HepG2 (cell line): ENCODE data around the gene RPL26. TPM values are rescaled to one million over a fixed set of nuclear protein-coding genes. Genes with fewer than 3 reads are reported as not detected.

Experiments used
- DR1 ChIP-seq: sonication (generic); formaldehyde crosslinking; IDR thresholded peaks from 2 replicates; pipeline ENCODE4 v1.8.0; 2021; ENCODE audit warnings: mild to moderate bottlenecking, missing genetic modification reagents, inconsistent platforms
- FOXO1 ChIP-seq: sonication (generic); formaldehyde crosslinking; IDR thresholded peaks from 2 replicates; pipeline ENCODE4 v1.4.0; 2020; ENCODE audit warnings: missing genetic modification reagents
- GABPA ChIP-seq, 2 experiments: IDR thresholded peaks; 2 replicates each; pipeline ENCODE4 v1.6.1; 2011 to 2016; ENCODE audit warnings: low read depth in 2 of 2, low read length in 1 of 2, missing biosample characterization in 1 of 2, missing genetic modification characterization in 1 of 2
- HMGA1 ChIP-seq: sonication (generic); formaldehyde crosslinking; conservative IDR thresholded peaks from 2 replicates; pipeline ENCODE4 v1.4.0; 2020; ENCODE audit warnings: missing genetic modification reagents
- HNRNPH1 ChIP-seq: fragments of 200-400 bp; formaldehyde crosslinking; optimal IDR thresholded peaks from 2 replicates; pipeline ENCODE3; 2017; ENCODE audit warnings: mild to moderate bottlenecking, low read depth, low read length
- JUN ChIP-seq: sonication (generic); formaldehyde crosslinking; IDR thresholded peaks from 2 replicates; pipeline ENCODE4 v1.4.0; 2020; ENCODE audit warnings: mild to moderate bottlenecking, missing genetic modification reagents
- KDM1A ChIP-seq: IDR thresholded peaks from 2 replicates; pipeline ENCODE4 v1.6.1; 2016; ENCODE audit warnings: missing compliant biosample characterization
- RNF219 ChIP-seq: sonication (generic); formaldehyde crosslinking; IDR thresholded peaks from 2 replicates; pipeline ENCODE4 v1.5.0; 2020; ENCODE audit warnings: mild to moderate bottlenecking, missing genetic modification reagents
- RORA ChIP-seq: sonication (generic); formaldehyde crosslinking; IDR thresholded peaks from 2 replicates; pipeline ENCODE4 v1.5.0; 2020; ENCODE audit warnings: mild to moderate bottlenecking, missing genetic modification reagents, moderate library complexity
- SALL2 ChIP-seq: sonication (generic); formaldehyde crosslinking; IDR thresholded peaks from 2 replicates; pipeline ENCODE4 v1.8.1; 2023; ENCODE audit warnings: mild to moderate bottlenecking, missing genetic modification reagents, inconsistent platforms
- SPEN ChIP-seq: sonication (generic); formaldehyde crosslinking; IDR thresholded peaks from 2 replicates; pipeline ENCODE4 v1.5.1; 2020; ENCODE audit warnings: low read depth, mild to moderate bottlenecking, missing genetic modification reagents
- TBP ChIP-seq: sonication (generic); formaldehyde crosslinking; IDR thresholded peaks from 2 replicates; pipeline ENCODE4 v1.5.0; 2020; ENCODE audit warnings: missing genetic modification reagents
- ZFP62 ChIP-seq: sonication (generic); formaldehyde crosslinking; IDR thresholded peaks from 2 replicates; pipeline ENCODE4 v1.4.0; 2020; ENCODE audit warnings: missing genetic modification reagents
- ZIK1 ChIP-seq: sonication (generic); formaldehyde crosslinking; IDR thresholded peaks from 2 replicates; pipeline ENCODE4 v1.5.0; 2020; ENCODE audit warnings: mild to moderate bottlenecking, low read depth, missing genetic modification reagents, borderline replicate concordance
- ZNF33B ChIP-seq: sonication (generic); formaldehyde crosslinking; IDR thresholded peaks from 2 replicates; pipeline ENCODE4 v1.5.1; 2020; ENCODE audit warnings: mild to moderate bottlenecking, missing genetic modification reagents
- ZNF367 ChIP-seq: sonication (generic); formaldehyde crosslinking; IDR thresholded peaks from 2 replicates; pipeline ENCODE4 v1.4.0; 2020; ENCODE audit warnings: missing genetic modification reagents, borderline replicate concordance
- ZSCAN30 ChIP-seq: sonication (generic); formaldehyde crosslinking; IDR thresholded peaks from 2 replicates; pipeline ENCODE4 v1.5.0; 2020; ENCODE audit warnings: mild to moderate bottlenecking, missing genetic modification reagents
- polyA plus RNA-seq, 8 experiments: library from polyadenylated mRNA; depleted of rRNA in 3 of 8; stranded (reverse) in 7 of 8; unstranded in 1 of 8; fragments of >200 nt; fragmentation: Illumina TruSeq in 4 of 8; extraction: Trizol in 4 of 8; gene quantifications; 2 replicates each; pipeline versions ENCODE4 v1.2.1 to v1.2.3, GENCODE V29; 2011 to 2016; ENCODE audit warnings: low read depth in 4 of 8, missing spikeins in 1 of 8, mixed read lengths in 1 of 8; ENCODE audit not compliant: insufficient read depth in 1 of 8
- total RNA-seq, 5 experiments: library from RNA; depleted of rRNA; stranded (reverse); fragments of >200 nt; fragmentation: Illumina TruSeq; extraction: Trizol; gene quantifications; 2 replicates each; pipeline ENCODE4 v1.2.3, GENCODE V29; 2016; ENCODE audit warnings: low read depth in 1 of 5
- TF ChIP-seq, protein P1 (sequence below): sonication (generic); formaldehyde crosslinking; IDR thresholded peaks from 2 replicates; pipeline ENCODE4 v1.4.0; 2020; ENCODE audit warnings: low read depth, mild to moderate bottlenecking, missing genetic modification reagents
- TF ChIP-seq, protein P2 (sequence below): sonication (generic); formaldehyde crosslinking; IDR thresholded peaks from 2 replicates; pipeline ENCODE4 v1.5.0; 2020; ENCODE audit warnings: missing genetic modification reagents
- TF ChIP-seq, protein P3 (sequence below): sonication (generic); formaldehyde crosslinking; IDR thresholded peaks from 2 replicates; pipeline ENCODE4 v1.8.0; 2022; ENCODE audit warnings: mild to moderate bottlenecking, missing genetic modification reagents
- TF ChIP-seq, protein P4 (sequence below): sonication (generic); formaldehyde crosslinking; IDR thresholded peaks from 2 replicates; pipeline ENCODE4 v1.4.0; 2020; ENCODE audit warnings: missing genetic modification reagents, mild to moderate bottlenecking, borderline replicate concordance

Gene RPL26
- total and polyA plus RNA-seq, 2 of the 13 experiments (the other 11 are each of a cell fraction or from before 2014, with no cell fraction given): 2,817 to 3,529 TPM

DNA sequence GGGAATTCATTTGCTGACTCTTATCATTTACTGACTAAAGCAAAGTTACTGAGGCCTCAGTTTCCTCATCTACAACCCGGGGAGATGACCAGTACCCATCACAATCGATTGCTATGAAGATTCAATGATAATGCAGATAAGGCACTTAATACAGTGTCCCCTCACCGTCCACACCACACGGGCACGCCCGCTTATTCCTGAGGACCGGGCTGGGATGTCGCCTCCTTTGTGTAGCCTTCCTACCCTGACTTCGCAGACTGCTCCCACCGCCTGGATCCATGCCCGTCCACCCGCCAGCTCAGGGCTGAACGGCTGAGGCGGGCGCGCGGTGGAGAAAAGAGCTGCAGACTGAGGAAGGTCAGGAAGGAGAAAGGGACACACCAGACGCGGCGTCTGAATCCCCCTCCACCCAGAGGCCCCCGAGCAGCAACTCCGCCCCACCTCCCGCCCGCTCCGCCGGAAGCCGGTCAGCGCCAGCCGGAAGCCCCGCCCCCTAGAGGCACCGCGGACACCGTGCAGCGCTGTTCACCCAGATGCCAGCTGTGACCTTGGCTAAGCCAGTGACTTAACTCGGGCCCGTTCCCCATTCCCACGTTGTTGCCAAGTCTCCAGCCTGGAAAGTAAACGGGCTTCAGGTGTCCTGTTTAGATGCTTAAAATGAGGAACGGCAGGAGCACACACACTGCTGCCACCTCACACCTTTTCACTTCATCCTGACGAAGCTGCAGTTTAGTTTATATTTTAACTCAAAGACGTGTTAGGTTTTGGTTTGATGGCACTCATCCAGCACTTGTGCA is 6.5 kb downstream of the RPL26 start, which contains the start of gene KRABD2 (continued):
- peak; percentile 84 for TF ChIP-seq SPEN (CRISPR knock-in tag)
- no peak for TF ChIP-seq HMGA1
- TF ChIP-seq HNRNPH1: peak; percentile 94
- TF ChIP-seq, protein P1, sequence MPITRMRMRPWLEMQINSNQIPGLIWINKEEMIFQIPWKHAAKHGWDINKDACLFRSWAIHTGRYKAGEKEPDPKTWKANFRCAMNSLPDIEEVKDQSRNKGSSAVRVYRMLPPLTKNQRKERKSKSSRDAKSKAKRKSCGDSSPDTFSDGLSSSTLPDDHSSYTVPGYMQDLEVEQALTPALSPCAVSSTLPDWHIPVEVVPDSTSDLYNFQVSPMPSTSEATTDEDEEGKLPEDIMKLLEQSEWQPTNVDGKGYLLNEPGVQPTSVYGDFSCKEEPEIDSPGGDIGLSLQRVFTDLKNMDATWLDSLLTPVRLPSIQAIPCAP (CRISPR knock-in tag): no peak
- TF ChIP-seq ZNF367 (CRISPR knock-in tag): no peak
- TF ChIP-seq ZFP62 (CRISPR knock-in tag): no peak
- TF ChIP-seq RORA: no peak
- no peak for TF ChIP-seq ZSCAN30 (CRISPR knock-in tag)
- TF ChIP-seq SALL2: peak; percentile 97
- peak; percentile 79; the same call in 1 of the 2 replicates for TF ChIP-seq ZIK1 (CRISPR knock-in tag)
- 0 out of 2 replicates have a peak, but pooled peaks have one; percentile 68 for TF ChIP-seq ZNF33B
- TF ChIP-seq DR1 (CRISPR knock-in tag): peak; percentile 77
- TF ChIP-seq, protein P2, sequence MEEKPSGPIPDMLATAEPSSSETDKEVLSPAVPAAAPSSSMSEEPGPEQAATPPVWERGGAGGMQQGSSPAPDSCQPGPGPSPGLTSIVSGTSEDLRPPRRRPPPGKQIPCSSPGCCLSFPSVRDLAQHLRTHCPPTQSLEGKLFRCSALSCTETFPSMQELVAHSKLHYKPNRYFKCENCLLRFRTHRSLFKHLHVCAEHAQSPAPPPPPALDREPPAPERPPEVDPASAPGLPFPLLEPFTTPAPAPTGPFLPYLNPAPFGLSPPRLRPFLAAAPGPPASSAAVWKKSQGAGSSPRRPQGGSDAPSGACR (CRISPR knock-in tag): peak; percentile 86
- TF ChIP-seq RNF219: 0 out of 2 replicates have a peak, but pooled peaks have one; percentile 50
- peak; percentile 95 for TF ChIP-seq GABPA (IDR thresholded peaks at IDR 0.05; ENCODE audit: low read depth, low read length)
- TF ChIP-seq GABPA (CRISPR knock-in tag; IDR thresholded peaks at IDR 0.05; ENCODE audit: low read depth): peak; percentile 95
- TF ChIP-seq, protein P3, sequence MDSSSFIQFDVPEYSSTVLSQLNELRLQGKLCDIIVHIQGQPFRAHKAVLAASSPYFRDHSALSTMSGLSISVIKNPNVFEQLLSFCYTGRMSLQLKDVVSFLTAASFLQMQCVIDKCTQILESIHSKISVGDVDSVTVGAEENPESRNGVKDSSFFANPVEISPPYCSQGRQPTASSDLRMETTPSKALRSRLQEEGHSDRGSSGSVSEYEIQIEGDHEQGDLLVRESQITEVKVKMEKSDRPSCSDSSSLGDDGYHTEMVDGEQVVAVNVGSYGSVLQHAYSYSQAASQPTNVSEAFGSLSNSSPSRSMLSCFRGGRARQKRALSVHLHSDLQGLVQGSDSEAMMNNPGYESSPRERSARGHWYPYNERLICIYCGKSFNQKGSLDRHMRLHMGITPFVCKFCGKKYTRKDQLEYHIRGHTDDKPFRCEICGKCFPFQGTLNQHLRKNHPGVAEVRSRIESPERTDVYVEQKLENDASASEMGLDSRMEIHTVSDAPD (CRISPR knock-in tag): 0 out of 2 replicates have a peak, but pooled peaks have one; percentile 44
- TF ChIP-seq, protein P4, sequence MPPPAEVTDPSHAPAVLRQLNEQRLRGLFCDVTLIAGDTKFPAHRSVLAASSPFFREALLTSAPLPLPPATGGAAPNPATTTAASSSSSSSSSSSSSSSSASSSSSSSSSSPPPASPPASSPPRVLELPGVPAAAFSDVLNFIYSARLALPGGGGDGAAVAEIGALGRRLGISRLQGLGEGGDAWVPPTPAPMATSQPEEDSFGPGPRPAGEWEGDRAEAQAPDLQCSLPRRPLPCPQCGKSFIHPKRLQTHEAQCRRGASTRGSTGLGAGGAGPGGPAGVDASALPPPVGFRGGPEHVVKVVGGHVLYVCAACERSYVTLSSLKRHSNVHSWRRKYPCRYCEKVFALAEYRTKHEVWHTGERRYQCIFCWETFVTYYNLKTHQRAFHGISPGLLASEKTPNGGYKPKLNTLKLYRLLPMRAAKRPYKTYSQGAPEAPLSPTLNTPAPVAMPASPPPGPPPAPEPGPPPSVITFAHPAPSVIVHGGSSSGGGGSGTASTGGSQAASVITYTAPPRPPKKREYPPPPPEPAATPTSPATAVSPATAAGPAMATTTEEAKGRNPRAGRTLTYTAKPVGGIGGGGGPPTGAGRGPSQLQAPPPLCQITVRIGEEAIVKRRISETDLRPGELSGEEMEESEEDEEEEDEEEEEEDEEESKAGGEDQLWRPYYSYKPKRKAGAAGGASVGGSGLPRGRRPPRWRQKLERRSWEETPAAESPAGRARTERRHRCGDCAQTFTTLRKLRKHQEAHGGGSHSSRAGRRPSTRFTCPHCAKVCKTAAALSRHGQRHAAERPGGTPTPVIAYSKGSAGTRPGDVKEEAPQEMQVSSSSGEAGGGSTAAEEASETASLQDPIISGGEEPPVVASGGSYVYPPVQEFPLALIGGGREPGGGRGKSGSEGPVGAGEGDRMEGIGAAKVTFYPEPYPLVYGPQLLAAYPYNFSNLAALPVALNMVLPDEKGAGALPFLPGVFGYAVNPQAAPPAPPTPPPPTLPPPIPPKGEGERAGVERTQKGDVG (CRISPR knock-in tag): peak; percentile 29; the same call in 1 of the 2 replicates
- TF ChIP-seq KDM1A: no peak
- TF ChIP-seq FOXO1 (CRISPR knock-in tag): 0 out of 2 replicates have a peak, but pooled peaks have one; percentile 12
- no peak for TF ChIP-seq JUN (CRISPR knock-in tag)
- no peak for TF ChIP-seq TBP (CRISPR knock-in tag)
